A172 (cell line): ENCODE data around the gene RPS6KA3. TPM values are rescaled to one million over a fixed set of nuclear protein-coding genes. Genes with fewer than 3 reads are reported as not detected.

Experiments
- DNase-seq: peaks from one replicate; pipeline ENCODE4 v3.0.0-alpha.2; 2015; ENCODE audit warnings: low spot score
- total RNA-seq: library from RNA; depleted of rRNA; stranded (reverse); fragments of >200 nt; shearing (Covaris generic); gene quantifications from 2 replicates; pipeline ENCODE4 v1.2.3, GENCODE V29; 2014; rRNA removed

Gene RPS6KA3
- 56.4 and 62.5 TPM in 2 replicates for total RNA-seq

GRCh38 chrX:20266810-20267606 lies at the start of gene RPS6KA3:
Gene RPS6KA3 (minus strand): TSS chrX:20266909. CDS start chrX:20266632, 277 bp downstream.
- DNase-seq = peak; percentile 81

GRCh38 chrX:20315140-20315539 lies 48.4 kb upstream of the RPS6KA3 start:
- no peak for DNase-seq

- DNase-seq = no peak
Measured at GRCh38 chrX:20313899-20314298, 47.2 kb upstream of the RPS6KA3 start.

GRCh38 chrX:20312018-20312417 lies 45.3 kb upstream of the RPS6KA3 start:
- no peak for DNase-seq

- DNase-seq = no peak
Measured at GRCh38 chrX:20311505-20311904, 44.8 kb upstream of the RPS6KA3 start.

GRCh38 chrX:20309806-20310205 lies 43.1 kb upstream of the RPS6KA3 start:
- DNase-seq = peak; percentile 2

GRCh38 chrX:20306668-20307067 lies 40.0 kb upstream of the RPS6KA3 start:
- DNase-seq = no peak

- DNase-seq = no peak
Measured at GRCh38 chrX:20300822-20301221, 34.1 kb upstream of the RPS6KA3 start.

GRCh38 chrX:20294957-20295356 lies 28.2 kb upstream of the RPS6KA3 start:
- no peak for DNase-seq

- no peak for DNase-seq
Measured at GRCh38 chrX:20294284-20294683, 27.6 kb upstream of the RPS6KA3 start.

GRCh38 chrX:20285511-20285910 lies 18.8 kb upstream of the RPS6KA3 start:
- DNase-seq = no peak

GRCh38 chrX:20284992-20285391 lies 18.3 kb upstream of the RPS6KA3 start:
- DNase-seq = no peak

- no peak for DNase-seq
Measured at GRCh38 chrX:20284444-20284843, 17.7 kb upstream of the RPS6KA3 start.

GRCh38 chrX:20280938-20281337 lies 14.2 kb upstream of the RPS6KA3 start:
- no peak for DNase-seq

- no peak for DNase-seq
Measured at GRCh38 chrX:20274121-20274520, 7.4 kb upstream of the RPS6KA3 start.

GRCh38 chrX:20271730-20272129 lies 5.0 kb upstream of the RPS6KA3 start:
- DNase-seq = no peak

- no peak for DNase-seq
Measured at GRCh38 chrX:20271186-20271585, 4.5 kb upstream of the RPS6KA3 start.

GRCh38 chrX:20270562-20270890 lies 3.8 kb upstream of the RPS6KA3 start:
- no peak for DNase-seq

GRCh38 chrX:20269848-20270561 lies 3.3 kb upstream of the RPS6KA3 start:
- DNase-seq = no peak

- DNase-seq = no peak
Measured at GRCh38 chrX:20267931-20268701, 1.4 kb upstream of the RPS6KA3 start.

- DNase-seq = no peak
Measured at GRCh38 chrX:20267607-20267930, 860 bp upstream of the RPS6KA3 start.
